GM21381 (cell line): Measurements from ENCODE around the gene ATP5IF1.
A peak's percentile ranks its signal among the peaks of the same experiment; 100 is the strongest.

Experiments
- ATAC-seq: cut with Tn5 transposase; IDR thresholded peaks from one replicate; pipeline ENCODE4 v1.9.1; 2021; ENCODE audit warnings: mild to moderate bottlenecking, moderate library complexity; ENCODE audit not compliant: unreplicated experiment

Gene ATP5IF1

DNA sequence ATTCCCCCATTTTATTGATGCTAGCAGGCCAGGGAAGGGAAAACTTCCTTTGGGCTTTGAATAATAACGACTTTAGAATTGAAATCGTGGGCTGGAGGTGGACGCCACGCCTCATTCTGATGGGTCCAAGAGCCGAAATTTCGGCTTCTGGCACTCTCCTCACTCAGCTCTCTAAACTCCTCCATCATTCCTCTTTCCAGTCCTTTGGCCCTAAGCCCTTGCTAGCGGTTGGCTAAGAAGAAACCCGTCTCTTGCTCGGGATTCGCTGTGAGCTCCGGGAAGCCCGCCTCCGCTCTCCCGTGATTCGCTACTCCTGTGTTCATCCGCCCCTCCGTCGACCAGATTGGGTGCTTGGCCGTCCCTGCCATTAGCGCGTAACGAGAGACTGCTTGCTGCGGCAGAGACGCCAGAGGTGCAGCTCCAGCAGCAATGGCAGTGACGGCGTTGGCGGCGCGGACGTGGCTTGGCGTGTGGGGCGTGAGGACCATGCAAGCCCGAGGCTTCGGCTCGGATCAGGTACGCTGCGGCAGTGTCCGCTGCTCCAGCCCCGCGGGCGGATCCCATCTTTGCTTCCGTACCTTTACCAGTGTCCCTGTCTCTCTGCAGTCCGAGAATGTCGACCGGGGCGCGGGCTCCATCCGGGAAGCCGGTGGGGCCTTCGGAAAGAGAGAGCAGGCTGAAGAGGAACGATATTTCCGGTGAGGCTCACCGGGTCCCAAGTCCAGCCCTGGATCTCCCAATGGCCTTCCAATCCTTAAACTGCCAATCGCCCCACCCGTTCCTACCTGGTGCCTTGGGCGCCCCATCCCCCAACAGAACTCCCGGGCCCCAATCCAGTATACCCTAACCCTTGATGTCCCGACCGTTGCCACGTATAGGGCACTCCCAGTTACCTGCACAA is at the start of gene ATP5IF1:
Gene ATP5IF1, plus strand, starts transcription at position 370 of the 901 bp plus-strand sequence. Its CDS starts 60 bp downstream, at position 430.
- ATAC-seq = peak; percentile 81

DNA sequence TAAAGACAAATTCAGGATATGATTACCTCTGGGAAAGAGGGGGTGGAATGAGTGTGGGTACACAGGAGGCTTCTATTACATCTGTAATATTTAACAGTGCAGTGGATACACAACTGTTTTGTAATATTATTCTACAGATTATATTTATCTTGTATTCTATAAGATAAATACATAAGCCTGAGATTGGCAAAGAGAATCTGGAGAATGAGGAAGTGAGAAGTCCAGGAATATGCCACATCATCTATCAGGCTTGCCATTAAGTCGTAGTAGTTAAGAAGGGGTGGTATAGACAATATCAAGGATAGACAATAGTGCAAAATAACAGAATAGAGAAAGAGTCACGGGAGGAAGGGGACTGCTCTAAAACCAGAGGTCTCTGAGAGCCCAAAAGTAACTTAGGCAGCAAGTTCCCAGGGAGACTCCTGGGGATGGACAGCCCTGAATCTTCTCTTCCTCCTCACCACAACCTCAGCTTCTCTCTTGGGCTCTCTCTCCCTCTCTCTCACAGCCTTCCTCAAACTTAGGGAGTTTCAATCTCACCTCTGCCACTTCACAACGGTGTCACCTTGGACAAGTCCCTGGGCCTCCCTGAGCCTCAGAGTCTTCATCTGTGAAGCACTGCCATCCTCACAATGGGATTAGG is 45.5 kb upstream of the ATP5IF1 start:
- no peak for ATAC-seq

DNA sequence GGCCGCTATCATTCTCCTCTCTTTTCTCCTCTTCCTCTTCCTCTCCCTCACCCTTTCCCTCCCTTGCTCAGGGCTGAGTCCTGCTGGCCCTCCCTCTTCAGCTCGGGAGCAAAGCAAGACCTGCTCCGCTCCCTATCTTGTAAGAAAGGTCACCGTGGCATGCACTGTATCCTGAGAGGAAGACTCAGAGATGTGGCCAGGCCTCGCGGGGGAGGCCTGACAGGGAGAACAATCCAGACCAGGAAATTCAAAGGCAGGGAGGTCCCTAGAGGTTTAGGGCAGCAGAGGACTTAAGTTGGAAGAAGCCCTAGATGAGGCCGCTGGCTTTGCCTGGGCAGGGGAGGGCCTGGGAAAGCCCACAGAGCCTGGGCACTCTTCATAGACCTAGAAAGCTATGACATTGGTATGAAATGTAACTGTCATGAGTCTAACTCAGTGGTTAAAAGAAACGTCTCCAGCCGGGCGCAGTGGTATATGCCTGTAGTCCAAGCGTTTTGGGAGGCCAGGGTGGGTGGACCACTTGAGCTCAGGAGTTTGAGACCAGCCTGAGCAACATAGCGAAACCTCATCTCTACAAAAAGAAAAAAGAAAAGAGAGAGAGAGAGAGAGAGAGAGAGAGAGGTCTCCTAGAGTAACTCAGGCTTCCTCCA is 44.8 kb upstream of the ATP5IF1 start:
- ATAC-seq = no peak

DNA sequence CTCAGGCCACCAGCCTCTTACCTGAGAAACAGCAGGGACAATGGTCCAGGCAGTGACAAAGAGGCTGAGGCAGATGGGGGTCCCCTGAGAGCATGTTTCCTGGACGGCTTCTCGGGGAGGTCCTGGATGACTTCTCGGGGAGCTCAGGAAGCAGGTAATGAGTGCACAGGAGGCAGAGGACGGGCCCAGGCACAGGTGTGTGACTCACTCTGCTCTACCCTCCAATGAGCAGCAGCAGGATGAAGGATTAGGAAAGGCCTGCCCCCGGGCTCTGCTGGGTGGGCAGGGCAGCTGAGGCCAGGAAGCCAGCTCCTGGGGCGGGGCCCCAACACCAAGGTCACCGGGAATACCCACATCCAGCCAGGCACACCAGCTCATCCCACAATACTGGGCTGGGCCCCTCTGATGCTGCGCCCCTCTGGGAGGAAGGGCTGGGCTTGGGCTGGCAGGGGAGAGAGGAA is 42.2 kb upstream of the ATP5IF1 start:
- ATAC-seq = no peak

DNA sequence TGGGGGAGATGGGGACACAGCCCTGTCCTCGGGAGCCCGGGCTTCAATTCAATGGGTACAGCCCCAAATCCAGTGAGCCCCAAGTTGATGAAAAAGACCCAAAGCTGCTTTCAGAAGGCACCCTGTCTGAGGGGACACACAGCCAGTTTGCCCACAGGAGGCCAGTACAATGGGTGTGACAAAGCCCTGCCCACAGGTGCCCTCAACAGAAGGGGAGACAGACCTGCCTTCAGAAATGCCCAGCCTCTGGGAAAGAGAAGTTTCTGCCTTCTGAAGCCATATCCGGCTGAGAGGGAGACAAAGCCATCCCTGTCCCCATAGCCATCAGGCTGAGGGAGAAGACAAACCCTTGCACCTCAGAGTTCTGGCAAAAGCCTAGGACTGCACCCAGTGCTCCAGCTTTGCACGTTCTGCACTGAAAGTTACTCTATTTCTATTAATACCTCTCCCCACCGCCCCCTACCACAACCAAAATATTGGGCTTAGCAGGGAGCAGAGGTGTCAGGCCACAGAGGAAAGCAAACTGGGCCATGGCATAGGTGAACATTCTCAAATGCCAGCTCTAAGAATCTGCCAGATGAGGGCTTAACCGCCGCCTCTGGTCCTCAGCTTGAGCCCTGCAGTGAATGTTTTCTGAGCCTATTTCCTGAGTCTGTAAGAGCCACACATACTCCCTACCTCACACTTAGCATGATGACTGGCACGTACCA is 41.4 kb upstream of the ATP5IF1 start:
- no peak for ATAC-seq

DNA sequence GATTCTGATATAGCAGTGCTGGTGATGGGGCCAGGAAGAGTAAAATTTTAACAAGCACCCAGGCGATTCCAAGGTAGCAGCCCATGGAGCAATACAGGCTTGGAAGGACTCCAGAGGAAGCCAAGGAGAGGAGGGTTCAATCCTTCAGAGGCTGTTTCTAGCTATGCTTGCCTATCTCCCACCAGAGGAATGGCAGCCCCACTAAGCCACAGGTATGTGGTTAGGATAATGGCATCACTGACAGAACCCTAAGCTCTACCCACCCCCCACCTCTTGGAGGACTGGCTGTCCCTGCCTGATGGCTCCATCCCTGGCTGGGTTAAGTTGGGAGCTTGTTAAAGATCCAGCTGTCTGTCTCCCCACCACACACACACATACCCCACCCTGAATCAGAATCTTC is 40.1 kb upstream of the ATP5IF1 start:
- no peak for ATAC-seq

DNA sequence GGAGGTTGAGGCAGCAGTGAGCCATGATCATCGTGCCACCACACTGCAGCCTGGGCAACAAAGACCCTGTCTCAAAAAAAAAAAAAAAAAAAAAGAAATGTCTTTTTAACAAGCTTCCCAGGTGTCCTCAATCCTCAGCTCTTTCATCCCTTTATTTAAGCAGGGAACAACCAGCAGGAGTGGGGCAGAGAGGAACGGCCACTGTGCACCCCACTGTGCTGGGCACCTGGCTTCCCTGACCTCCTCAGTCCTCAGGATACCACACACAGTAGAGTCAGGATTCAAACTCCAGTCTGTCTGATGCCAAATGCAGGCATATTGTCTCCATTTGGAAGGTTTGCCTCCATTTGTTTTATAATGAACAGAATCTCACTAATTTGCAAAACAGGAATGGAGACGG is 39.6 kb upstream of the ATP5IF1 start:
- ATAC-seq = no peak

DNA sequence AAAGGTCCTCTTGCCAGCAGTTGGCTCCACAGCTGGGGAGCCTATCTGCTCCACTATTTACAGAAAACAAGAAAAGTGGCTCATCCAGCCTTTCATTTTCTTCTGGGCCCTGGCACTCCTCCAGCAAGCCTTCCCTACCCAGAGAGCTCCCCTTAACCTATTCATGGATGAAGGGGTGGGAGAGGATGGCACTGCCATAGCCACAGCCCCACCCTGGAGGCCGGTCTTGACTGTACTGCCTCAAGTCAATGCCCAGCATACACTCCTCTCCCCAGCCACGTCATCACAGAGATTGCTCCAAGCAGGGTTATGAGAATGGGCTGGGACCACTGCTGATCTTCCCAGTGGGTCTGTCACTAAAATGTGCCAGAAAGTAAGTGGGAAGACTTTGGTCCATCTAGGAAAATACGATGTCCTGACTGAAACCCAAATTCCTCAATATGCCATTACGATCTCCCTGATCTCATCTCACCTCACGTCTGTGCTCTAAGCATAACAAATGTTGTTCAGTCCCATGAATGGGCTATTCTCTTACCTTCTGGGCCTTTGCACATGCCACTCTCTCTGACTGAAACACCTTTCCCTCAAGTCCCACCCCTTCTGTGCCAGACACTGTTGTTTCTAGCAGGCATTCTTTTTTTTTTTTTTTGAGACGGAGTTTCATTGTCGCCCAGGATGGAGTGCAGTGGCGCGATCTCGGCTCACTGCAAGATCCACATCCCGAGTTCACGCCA is 38.1 kb upstream of the ATP5IF1 start:
- ATAC-seq = no peak

DNA sequence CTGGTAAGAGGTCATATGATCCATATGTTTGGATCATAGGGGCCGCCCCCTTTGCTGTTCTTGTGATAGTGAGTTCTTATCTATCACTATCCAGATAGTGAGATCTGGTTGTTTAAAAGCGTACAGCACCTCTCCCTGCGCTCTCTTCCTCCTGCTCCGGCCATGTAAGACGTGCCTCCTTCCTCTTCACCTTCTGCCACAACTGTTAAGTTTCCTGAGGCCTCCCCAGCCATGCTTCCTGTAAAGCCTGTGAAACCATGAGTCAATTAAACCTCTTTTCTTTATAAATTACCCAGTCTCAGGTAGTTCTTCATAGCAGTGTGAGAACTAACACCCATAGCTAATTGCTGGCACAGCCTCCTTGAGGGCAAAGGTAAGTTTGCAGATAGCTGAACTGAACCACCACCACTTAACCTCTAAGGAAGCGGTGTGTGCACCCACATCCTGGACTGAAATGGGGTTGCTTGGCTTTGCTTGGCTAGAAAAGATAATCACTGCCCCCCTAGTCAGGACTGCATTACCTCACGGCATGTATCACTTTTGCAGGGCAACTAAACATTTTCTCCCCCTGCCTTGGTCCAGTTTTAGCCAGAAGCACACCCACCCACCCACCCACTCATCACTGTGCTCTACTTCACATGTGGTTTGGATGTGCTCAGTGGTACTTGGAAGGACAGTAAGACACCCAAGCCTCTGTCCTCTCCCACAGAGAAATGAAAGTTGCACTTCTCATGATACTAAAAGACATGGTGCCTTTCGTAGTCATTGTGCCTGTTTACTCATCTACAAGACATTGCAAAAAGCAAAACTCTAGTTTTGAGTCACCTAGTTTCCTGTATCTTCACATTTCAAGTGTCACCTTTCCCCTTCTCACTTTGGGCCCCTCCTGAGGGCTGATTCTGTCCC is 36.3 kb upstream of the ATP5IF1 start:
- peak; percentile 82 for ATAC-seq

DNA sequence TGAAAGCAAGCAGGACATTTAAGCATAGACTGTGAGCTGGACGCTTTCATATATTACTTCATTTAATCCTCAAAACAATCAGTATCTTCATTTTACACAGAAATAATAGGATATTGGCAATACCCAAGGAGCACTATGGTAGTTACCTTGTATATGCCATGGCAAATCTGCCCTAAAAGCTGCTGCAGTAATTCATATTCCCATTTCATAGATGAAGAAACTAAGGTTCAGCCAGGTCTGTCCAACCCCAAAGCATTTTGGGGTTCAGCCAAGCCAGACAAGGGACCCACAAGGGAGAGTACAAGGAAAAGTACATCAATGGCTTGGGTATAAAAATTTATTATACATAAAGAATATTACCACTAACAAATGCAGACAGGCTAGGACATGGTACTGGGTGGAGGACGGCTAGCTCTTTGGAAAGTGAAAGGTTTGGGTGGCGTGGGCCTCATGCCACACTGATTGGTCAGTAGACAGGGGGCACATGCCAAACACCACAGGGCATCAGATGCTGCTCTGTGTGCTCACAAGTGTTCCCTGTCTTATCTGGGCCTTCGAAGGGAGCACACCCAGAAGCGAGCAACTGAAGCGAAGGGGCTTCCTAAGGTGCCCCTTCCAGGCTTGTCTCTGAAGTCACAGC is 35.6 kb upstream of the ATP5IF1 start:
- no peak for ATAC-seq

DNA sequence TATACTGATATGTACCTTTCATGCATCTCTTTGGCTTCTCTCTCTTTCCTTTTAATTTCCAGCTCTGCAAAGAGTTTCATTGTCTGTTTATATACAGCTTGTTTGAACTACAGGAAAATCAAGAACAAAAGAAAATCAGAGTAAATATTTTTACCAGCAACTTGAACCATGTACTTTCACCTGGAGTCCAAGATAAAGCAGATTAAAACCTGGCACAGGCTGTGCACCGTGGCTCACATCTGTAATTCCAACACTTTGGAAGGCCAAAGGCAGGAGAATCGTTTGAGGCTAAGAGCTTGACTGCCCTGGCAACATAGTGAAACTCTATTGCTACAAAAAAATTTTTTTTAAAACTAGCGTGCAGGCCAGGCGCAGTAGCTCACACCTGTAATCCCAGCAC is 30.7 kb upstream of the ATP5IF1 start:
- ATAC-seq = no peak

DNA sequence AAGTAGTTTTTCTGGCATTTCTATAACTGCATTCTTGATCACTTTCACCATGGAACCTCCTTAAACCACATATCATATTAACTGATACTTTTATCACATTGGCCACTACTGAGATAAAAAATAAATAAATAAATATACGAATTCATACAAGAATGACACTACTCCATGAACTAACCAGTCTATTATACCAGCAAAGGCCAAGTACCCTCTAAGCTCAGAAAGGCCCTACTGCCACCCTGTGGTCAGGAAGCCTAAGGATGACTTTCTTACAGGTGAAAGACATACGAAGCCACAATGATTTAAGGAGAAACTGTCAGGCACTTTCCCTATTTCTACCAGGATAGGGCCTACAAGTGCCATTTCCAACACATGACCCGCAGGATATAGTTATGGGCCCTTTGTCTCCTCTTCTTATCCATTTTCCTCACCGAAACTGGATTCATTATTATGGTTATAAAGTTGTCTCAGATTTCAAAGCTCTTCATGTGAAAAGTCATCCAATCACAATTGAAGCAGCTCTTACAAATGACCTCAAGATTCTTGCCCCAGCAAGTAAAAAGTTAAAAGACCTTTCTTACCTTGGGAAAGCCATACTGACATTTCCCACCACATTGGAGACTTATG is 27.0 kb upstream of the ATP5IF1 start:
- ATAC-seq = no peak

DNA sequence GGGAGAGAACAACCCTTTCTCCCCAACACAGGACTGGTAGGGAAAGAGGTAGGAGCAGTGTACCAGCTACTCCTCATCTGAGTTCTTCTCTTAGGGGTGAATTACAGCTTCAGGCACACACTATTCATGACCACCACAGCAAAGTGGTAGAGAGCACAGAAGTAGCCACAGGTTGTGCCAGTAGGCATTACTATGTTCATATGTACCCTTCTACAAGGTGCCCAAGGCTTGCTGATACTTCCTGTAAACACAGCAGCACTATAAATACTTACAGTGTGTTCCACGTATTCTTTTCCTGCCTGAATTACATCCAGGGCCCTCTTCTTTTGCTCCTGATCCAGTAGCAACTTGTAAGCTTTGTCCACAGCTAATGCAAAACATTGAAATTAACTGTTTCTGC is 26.2 kb upstream of the ATP5IF1 start:
- ATAC-seq = no peak

DNA sequence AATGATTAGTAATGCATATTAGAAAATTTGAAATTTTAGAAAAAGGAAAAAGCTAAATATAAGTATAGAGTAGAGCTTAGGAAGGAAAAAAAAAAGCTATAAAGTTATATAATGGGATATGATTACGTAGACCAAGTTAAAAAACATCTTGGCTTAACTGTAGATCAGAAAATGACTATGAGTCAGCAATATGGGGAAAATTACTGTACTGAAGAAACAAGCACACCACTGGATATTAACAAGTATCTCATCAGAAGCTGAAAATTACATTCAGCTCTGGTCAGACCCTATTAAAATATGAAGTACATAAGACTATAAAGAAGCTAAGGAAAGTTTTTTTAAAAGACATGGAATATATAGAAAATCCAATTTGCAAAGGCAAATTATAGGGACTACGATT is 22.6 kb upstream of the ATP5IF1 start:
- ATAC-seq = no peak

DNA sequence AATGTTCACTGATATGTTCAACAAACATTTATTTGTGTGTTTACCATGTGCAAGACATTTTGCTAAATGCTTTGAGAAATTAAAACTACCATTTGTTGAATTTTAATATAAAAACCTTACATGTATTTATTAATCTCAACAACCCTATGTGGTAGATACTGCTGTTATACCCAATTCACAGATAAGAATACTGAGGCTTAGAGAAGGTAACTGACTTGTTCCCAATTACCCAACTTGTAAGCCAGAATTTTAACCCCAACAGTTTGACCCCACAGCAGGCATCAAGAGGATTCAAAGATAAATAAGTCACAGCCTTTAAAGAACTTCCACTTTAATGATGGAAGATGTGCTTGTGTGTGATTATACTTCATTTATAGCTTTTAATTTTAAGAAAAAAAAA is 6.8 kb upstream of the ATP5IF1 start:
- no peak for ATAC-seq

DNA sequence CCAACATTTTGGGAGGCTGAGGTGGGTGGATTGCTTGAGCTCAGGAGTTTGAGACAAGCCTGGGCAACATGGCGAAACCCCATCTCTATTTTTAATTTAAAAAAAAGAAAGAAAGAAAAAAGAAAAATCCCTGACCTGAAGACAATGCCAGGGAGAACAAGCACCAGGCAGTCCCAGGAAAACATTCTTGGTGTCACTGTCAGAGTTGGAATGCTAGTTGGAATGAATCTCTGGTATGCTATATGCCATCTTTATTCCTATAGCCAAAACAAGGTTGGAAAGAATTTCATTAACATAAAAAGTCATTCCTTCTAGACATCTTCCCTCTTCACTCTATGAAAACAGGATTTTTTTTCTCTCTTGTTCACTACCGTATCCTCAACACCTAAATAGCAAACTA is 5.9 kb upstream of the ATP5IF1 start:
- ATAC-seq = no peak

DNA sequence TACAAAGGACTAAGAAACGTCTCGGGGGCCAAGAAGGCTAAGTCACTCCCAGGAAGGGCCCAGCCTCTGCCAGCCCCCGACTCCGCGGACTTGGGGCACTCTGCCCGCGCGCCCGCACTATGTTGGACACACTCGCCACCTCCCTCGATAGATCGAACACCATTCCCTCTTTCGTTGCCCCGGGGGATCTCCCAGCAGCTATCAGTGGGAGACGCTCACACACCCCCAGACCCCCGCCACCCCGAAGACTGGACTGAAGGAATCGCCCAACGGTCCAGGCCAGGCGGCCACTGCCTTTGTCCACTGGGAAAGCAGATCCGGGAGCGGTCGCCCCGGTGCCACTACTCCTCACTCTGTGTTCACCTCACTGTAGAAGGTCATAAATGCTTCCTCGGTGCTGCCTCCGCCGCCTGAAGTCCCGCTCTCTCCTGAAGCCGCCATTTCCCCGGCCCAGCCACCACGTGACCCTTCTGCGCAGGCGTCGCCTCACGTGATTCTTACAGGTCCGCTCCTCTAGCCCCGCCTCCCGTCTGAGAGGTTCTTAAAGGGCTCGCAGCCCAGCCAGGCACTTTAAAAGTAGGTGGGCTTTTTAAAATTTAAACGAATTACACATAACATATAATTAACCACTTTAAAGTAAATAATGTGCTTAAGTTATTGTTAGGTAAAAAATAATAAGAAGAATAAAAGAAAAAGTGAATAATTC is 3.2 kb upstream of the ATP5IF1 start, which contains the start of gene DNAJC8:
Gene DNAJC8, minus strand, starts transcription at position 472 of the 706 bp plus-strand sequence. Its CDS starts 31 bp downstream, at position 441.
- peak; percentile 57 for ATAC-seq

DNA sequence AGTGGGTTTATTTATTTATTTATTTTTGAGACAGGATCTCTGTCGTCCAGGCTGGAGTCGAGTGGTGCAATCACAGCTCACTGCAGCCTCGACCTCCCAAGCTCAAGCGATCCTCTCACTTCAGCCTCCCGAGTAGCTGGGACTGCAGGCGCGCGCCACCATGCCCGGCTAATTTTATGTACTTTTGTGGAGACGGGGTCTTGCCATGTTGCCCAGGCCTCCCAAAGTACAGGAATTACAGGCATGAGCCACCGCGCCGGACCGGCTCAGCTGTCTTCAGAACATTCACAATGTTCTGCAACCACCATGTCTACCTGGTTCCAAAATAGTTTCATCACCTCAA is 2.7 kb upstream of the ATP5IF1 start:
- no peak for ATAC-seq
